Measurements from ENCODE around the gene SELENOO. TPM values are rescaled to one million over a fixed set of nuclear protein-coding genes. Genes with fewer than 3 reads are reported as not detected.

Gene SELENOO
- total and polyA plus RNA-seq, 2 of the 13 experiments (the other 11 are each of a cell fraction or from before 2014, with no cell fraction given) = 14.4 to 19.0 TPM

GRCh38 chr22:50186761-50187523 lies 13.9 kb upstream of the SELENOO start:
- in situ Hi-C loops (cut with HindIII; ENCODE audit: extremely low pct_ligation_motif_present, low pct_unique_long_range_greater_than_20kb) = no loop called here
- Histone ChIP-seq H3K4me2 (ENCODE audit: low read depth, low read length) (peak overlapping the region; percentile 84), H3K4me3 (replicated peaks in 1 of 3; ENCODE audit: insufficient read depth in 1 of 3, low read depth in 2 of 3, low read length in 3 of 3) (peak overlapping the region; percentile 68 to 88 (median 84)), H3K9me3 (ENCODE audit: low read length) (no peaks in the 10 kb centered on the region), H3K4me1 (ENCODE audit: insufficient read depth, low read length) (peaks cover 34% of the 10 kb centered on the region), H4K20me1 (ENCODE audit: insufficient read depth, low read length) (peaks cover 2% of the 10 kb centered on the region; the same call in 1 of the 2 replicates), H2AFZ (ENCODE audit: low read length) (no peak overlapping the region), H3K9ac (ENCODE audit: insufficient read depth, low read depth, low read length) (peak overlapping the region; percentile 82), H3K79me2 (ENCODE audit: insufficient read depth, low read length) (peaks cover 16% of the 10 kb centered on the region), H3K27me3 (ENCODE audit: control insufficient read depth in 1 of 2, insufficient read depth in 2 of 2, low read length in 2 of 2) (no peaks in the 10 kb centered on the region; a peak in 1 of 5 replicates), H3K27ac (ENCODE audit: extremely low read length, insufficient read depth, low read length) (peak overlapping the region; percentile 40), H3K36me3 (replicated peaks in 1 of 2; ENCODE audit: control insufficient read depth in 1 of 2, insufficient read depth in 2 of 2, low read length in 2 of 2) (peaks cover 0 to 3% of the 10 kb centered on the region in 2 experiments; a peak in 1 of 5 replicates)
- no peak for FAIRE-seq
- POLR2A ChIA-PET = interaction anchor here (0.7 to 1.4 kb wide), 2 partner anchors 10 to 16 kb away, joined by 3 read pairs; no protein-coding TSS in a partner anchor
- WGBS (ENCODE audit: low lambda C conversion rate) = 38% methylated on average over 9 of the region's 26 CpGs
- peak; percentile 16 for ATAC-seq
- no TSS peak for BruUV-seq (replicated peaks)
- intact Hi-C loops (cut with micrococcal nuclease; ENCODE audit: unreplicated experiment) = no loop called here
- CTCF ChIA-PET (ENCODE audit: low intra/inter-chr PET ratio, low total read pairs) = no interaction called here
- DNase-seq (ENCODE audit: low spot score) = no peak
- TF ChIP-seq TFAP4 (IDR thresholded peaks at IDR 0.05; ENCODE audit: borderline replicate concordance, low read depth) (no peak), ZNF761 (CRISPR knock-in tag; conservative IDR thresholded peaks at IDR 0.05) (no peak), NR3C1 (CRISPR knock-in tag; IDR thresholded peaks at IDR 0.05) (no peak), NBN (conservative IDR thresholded peaks at IDR 0.05) (no peak), ZNF143 (CRISPR knock-in tag; IDR thresholded peaks at IDR 0.05) (no peak), GABPB1 (CRISPR knock-in tag; IDR thresholded peaks at IDR 0.05) (peak; percentile 4; the same call in 1 of the 2 replicates), SMARCE1 (IDR thresholded peaks at IDR 0.05; ENCODE audit: borderline replicate concordance) (no peak), SRSF4 (IDR thresholded peaks at IDR 0.05; ENCODE audit: low read depth, low read length, poor library complexity, severe bottlenecking) (no peak), ZNF543 (CRISPR knock-in tag; IDR thresholded peaks at IDR 0.05) (peak; percentile 49; the same call in 1 of the 2 replicates), ELK4 (CRISPR knock-in tag; IDR thresholded peaks at IDR 0.05; ENCODE audit: borderline replicate concordance) (no peak), NFATC3 (CRISPR knock-in tag; IDR thresholded peaks at IDR 0.05) (no peak), ZNF878 (CRISPR knock-in tag; IDR thresholded peaks at IDR 0.05) (no peak), ATF2 (CRISPR knock-in tag; IDR thresholded peaks at IDR 0.05) (no peak), KDM3A (CRISPR knock-in tag; IDR thresholded peaks at IDR 0.05; ENCODE audit: low read depth) (no peak), TERF1 (CRISPR knock-in tag; IDR thresholded peaks at IDR 0.05) (no peak), ZNF772 (CRISPR knock-in tag; IDR thresholded peaks at IDR 0.05) (no peak), RAD51 (IDR thresholded peaks at IDR 0.05; ENCODE audit: borderline replicate concordance) (no peak), GPN1 (CRISPR knock-in tag; IDR thresholded peaks at IDR 0.05; ENCODE audit: borderline replicate concordance) (no peak), CBX1 (IDR thresholded peaks at IDR 0.05; ENCODE audit: low read depth) (no peak), RAD21 (CRISPR knock-in tag; IDR thresholded peaks at IDR 0.05) (no peak), NFRKB (IDR thresholded peaks at IDR 0.05) (no peak)

Data from HepG2 (cell line).